T-cell (primary cell): Measurements from ENCODE around the gene FCN1. TPM values are rescaled to one million over a fixed set of nuclear protein-coding genes. Genes with fewer than 3 reads are reported as not detected.
A peak's percentile ranks its signal among the peaks of the same experiment; 100 is the strongest.

Experiments used
- ATAC-seq, 4 experiments: fragments of 200-7000 bp in 3 of 4; fragments of 150-1000 bp in 1 of 4; cut with Tn5 transposase; replicated peaks in 1 of 4; 1 replicate in 3 of 4; 2 replicates in 1 of 4; pipeline ENCODE4 v1.10.0; 2021; ENCODE audit warnings: moderate library complexity in 3 of 4, mild to moderate bottlenecking in 2 of 4, moderate number of reproducible peaks in 1 of 4
- CTCF ChIA-PET, 2 donors: fragments of 300-600 bp; sonication (Branson Sonifier 250); formaldehyde crosslinking; loops; one replicate each; lab custom pipeline; 2022; ENCODE audit warnings: antibody characterized with exemption in 2 of 2; lab: Charles Lee
- POLR2A ChIA-PET, 2 donors: fragments of 300-600 bp; sonication (Branson Sonifier 250); formaldehyde crosslinking; loops; one replicate each; lab custom pipeline; 2022; ENCODE audit warnings: antibody characterized with exemption in 2 of 2; lab: Charles Lee
- DNase-seq, 35 experiments: peaks; one replicate each; pipeline versions ENCODE4 v3.0.0 to v3.0.0-alpha.2; 2013 to 2023
- H3K27ac ChIP-seq: one replicate; pipeline ENCODE4 v1.5.1; 2013; ENCODE audit warnings: low read length
- H3K27me3 ChIP-seq, 2 experiments: replicated peaks in 1 of 2; 1 replicate in 1 of 2; 2 replicates in 1 of 2; pipeline versions ENCODE4 v1.6.1 to v1.7.0; 2013; ENCODE audit warnings: low read length in 1 of 2, mixed read lengths in 1 of 2; ENCODE audit not compliant: control insufficient read depth in 2 of 2, insufficient read depth in 2 of 2; ENCODE audit errors: extremely low read depth in 1 of 2
- H3K36me3 ChIP-seq, 2 donors: 1 replicate in 1 of 2; 2 replicates in 1 of 2; pipeline versions ENCODE4 v1.6.1 to v1.7.0; 2013; ENCODE audit warnings: low read length in 1 of 2; ENCODE audit not compliant: control insufficient read depth in 2 of 2, insufficient read depth in 1 of 2; ENCODE audit errors: extremely low read depth in 1 of 2
- H3K4me1 ChIP-seq, 2 experiments: 1 replicate in 1 of 2; 2 replicates in 1 of 2; pipeline versions ENCODE4 v1.6.1 to v1.7.0; 2013; ENCODE audit warnings: low read length in 2 of 2, mixed read lengths in 1 of 2; ENCODE audit not compliant: insufficient read depth in 2 of 2, control insufficient read depth in 1 of 2; ENCODE audit errors: extremely low read depth in 1 of 2
- H3K4me3 ChIP-seq, 2 donors: 1 replicate in 1 of 2; 2 replicates in 1 of 2; pipeline versions ENCODE4 v1.5.1 to v1.7.0; 2013; ENCODE audit warnings: mild to moderate bottlenecking in 2 of 2, low read length in 1 of 2, moderate library complexity in 1 of 2; ENCODE audit not compliant: control insufficient read depth in 1 of 2; ENCODE audit errors: extremely low read depth in 1 of 2
- H3K9me3 ChIP-seq: 2 replicates; pipeline ENCODE4 v1.7.0; 2013
- H3K27ac Mint-ChIP-seq, 2 donors: one replicate each; pipeline ENCODE4 v1.8.0; 2020 to 2021; ENCODE audit warnings: mild to moderate bottlenecking in 2 of 2, mixed read lengths in 2 of 2
- H3K27me3 Mint-ChIP-seq, 2 donors: one replicate each; pipeline ENCODE4 v1.8.0; 2021 to 2022; ENCODE audit warnings: mixed read lengths in 2 of 2
- H3K36me3 Mint-ChIP-seq: one replicate; pipeline ENCODE4 v1.8.0; 2021; ENCODE audit warnings: mixed read lengths
- H3K4me1 Mint-ChIP-seq, 3 donors: one replicate each; pipeline ENCODE4 v1.8.0; 2020 to 2022; ENCODE audit warnings: mixed read lengths in 3 of 3, mild to moderate bottlenecking in 1 of 3
- H3K4me3 Mint-ChIP-seq, 3 donors: one replicate each; pipeline ENCODE4 v1.8.0; 2020 to 2022; ENCODE audit warnings: mild to moderate bottlenecking in 3 of 3, mixed read lengths in 3 of 3, moderate library complexity in 3 of 3
- H3K9me3 Mint-ChIP-seq, 3 donors: one replicate each; pipeline ENCODE4 v1.8.0; 2020 to 2022; ENCODE audit warnings: mixed read lengths in 3 of 3
- WGBS: methylation state at CpG from one replicate; pipeline ENCODE4 v1.1.5; 2013; ENCODE audit warnings: missing lambda C conversion rate; ENCODE audit not compliant: insufficient coverage; 5-methylcytosine and 5-hydroxymethylcytosine counted together
- total RNA-seq, 35 experiments: library from RNA in 6 of 35; stranded (reverse) in 6 of 35; fragments of 120-200 nt in 1 of 35; gene quantifications; one replicate each; pipeline versions ENCODE4 v1.2.1 to v1.2.4 and lab custom pipeline; 2013 to 2026

The FCN1 gene
- total RNA-seq, 5 donors from 2014 or later (not counting 1 experiment from before 2014, with no cell fraction given), result 0.25 to 1.8 (median 0.55) TPM; not detected in 1

- CTCF ChIA-PET, result no interaction called here
- peaks cover 0 to 5% (median 0%) of the 10 kb centered on the region in 3 donors for H3K4me1 Mint-ChIP-seq
Observed at GRCh38 chr9:134928436-134929192, 10.9 kb upstream of the FCN1 start.

DNA sequence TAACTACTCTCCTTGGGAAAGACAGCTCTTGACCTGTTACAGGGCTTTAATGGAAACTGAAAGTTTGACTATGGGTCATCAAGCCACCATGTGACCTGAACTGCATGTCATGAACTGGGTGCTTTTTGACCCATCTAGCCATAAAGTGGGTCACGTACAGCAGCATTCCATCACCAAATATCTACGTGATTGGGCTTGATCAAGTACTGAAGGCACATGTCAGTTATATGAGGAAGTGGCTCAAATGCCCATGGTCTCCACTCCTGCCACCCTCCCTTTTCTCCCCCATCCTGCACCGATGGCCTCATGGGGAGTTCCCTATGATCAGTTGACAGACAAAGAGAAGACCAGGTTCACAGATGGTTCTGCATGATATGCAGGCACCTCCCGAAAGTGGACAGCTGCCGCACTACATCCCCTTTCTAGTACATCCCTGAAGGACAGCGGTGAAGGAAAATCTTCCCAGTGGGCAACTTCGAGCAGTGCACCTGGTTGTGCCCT is 7.3 kb upstream of the FCN1 start:
- WGBS, result 59% methylated on average over 3 of the region's 7 CpGs
- Mint-ChIP-seq H3K4me3 (no peak overlapping the region), H3K4me1 (peaks cover 0 to 3% (median 0%) of the 10 kb centered on the region in 3 donors), H3K9me3 (peaks cover 0 to 5% (median 0%) of the 10 kb centered on the region in 3 donors), H3K36me3 (no peaks in the 10 kb centered on the region), H3K27ac (no peak overlapping the region), H3K27me3 (peaks cover 0 to 5% of the 10 kb centered on the region in 2 donors)
- H3K36me3 ChIP-seq, result no peaks in the 10 kb centered on the region
- H3K9me3 ChIP-seq, result no peaks in the 10 kb centered on the region
- POLR2A ChIA-PET, result no interaction called here
- no peak overlapping the region for H3K4me3 ChIP-seq
- H3K27me3 ChIP-seq, result peaks cover 0 to 11% of the 10 kb centered on the region in 2 experiments
- no peak overlapping the region for H3K27ac ChIP-seq
- no peaks in the 10 kb centered on the region for H3K4me1 ChIP-seq
- ATAC-seq (no peak), DNase-seq (peak in 1 of 35 experiments; percentile 23)
- CTCF ChIA-PET, result no interaction called here

More at GRCh38 chr9:134928436-134929192, 10.9 kb upstream of the FCN1 start:
- H3K4me3 ChIP-seq, result no peak overlapping the region
- Mint-ChIP-seq H3K36me3 (no peaks in the 10 kb centered on the region), H3K27ac (no peak overlapping the region), H3K27me3 (peaks cover 11 to 12% of the 10 kb centered on the region in 2 donors), H3K4me3 (no peak overlapping the region), H3K9me3 (no peaks in the 10 kb centered on the region)
- WGBS, result 65% methylated on average over 8 of the region's 15 CpGs
- H3K27ac ChIP-seq, result no peak overlapping the region
- H3K9me3 ChIP-seq, result no peaks in the 10 kb centered on the region
- DNase-seq (no peak), ATAC-seq (no peak)
- peaks cover 0 to 19% of the 10 kb centered on the region in 2 experiments for H3K27me3 ChIP-seq
- POLR2A ChIA-PET, result no interaction called here
- H3K4me1 ChIP-seq, result no peaks in the 10 kb centered on the region
- no peaks in the 10 kb centered on the region for H3K36me3 ChIP-seq

DNA sequence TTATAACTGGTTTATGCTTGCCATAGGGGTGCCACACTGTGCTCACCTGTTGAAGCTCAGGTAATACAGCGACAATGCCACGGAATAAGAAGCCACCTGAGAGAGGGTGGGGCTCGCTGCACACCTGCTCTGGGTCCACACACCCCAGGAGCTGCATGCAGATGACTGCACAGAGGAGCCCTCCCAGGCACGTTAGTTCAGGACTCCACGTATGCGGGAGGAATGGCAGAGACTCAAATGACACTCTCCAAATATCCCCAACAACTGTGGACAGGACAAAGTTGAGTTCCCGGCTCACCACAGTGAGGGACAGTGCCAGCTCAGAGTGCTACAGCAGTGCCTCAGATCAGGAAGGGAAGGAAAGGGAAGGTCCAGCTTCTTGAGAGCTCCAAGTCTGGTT is 5.8 kb upstream of the FCN1 start:
- Histone ChIP-seq H3K36me3 (no peaks in the 10 kb centered on the region), H3K27ac (no peak overlapping the region), H3K9me3 (no peaks in the 10 kb centered on the region), H3K4me3 (no peak overlapping the region), H3K27me3 (no peaks in the 10 kb centered on the region), H3K4me1 (no peaks in the 10 kb centered on the region)
- DNase-seq (no peak), ATAC-seq (no peak)
- H3K27me3 Mint-ChIP-seq, result peaks cover 0 to 1% of the 10 kb centered on the region in 2 donors
- no peak overlapping the region for H3K4me3 Mint-ChIP-seq
- ChIA-PET POLR2A (no interaction called here), CTCF (no interaction called here)
- no peaks in the 10 kb centered on the region for H3K4me1 Mint-ChIP-seq
- no peaks in the 10 kb centered on the region for H3K36me3 Mint-ChIP-seq
- no peak overlapping the region for H3K27ac Mint-ChIP-seq
- WGBS, result 81% methylated on average over 7 of the region's 7 CpGs
- peaks cover 4 to 20% (median 7%) of the 10 kb centered on the region in 3 donors for H3K9me3 Mint-ChIP-seq

DNA sequence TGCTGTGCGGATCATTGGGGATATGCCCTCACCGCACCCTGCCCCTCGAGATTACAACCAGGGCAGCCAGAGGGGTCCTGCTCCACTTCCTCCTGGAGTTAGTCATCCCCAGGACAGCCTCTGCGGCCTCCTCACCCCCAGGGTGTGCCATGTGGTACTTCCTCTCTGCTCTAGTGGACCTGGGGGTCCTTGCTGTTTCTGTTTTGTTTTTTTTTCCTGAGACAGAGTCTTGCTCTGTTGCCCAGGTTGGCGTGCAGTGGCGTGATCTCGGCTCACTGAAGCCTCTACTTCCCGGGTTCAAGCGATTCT is 5.2 kb upstream of the FCN1 start:
- no peak overlapping the region for H3K27ac ChIP-seq
- no peaks in the 10 kb centered on the region for H3K36me3 ChIP-seq
- Mint-ChIP-seq H3K4me3 (no peak overlapping the region), H3K27me3 (peaks cover 0 to 4% of the 10 kb centered on the region in 2 donors), H3K4me1 (no peaks in the 10 kb centered on the region), H3K9me3 (peaks cover 4 to 21% (median 7%) of the 10 kb centered on the region in 3 donors), H3K36me3 (no peaks in the 10 kb centered on the region), H3K27ac (no peak overlapping the region)
- H3K4me3 ChIP-seq, result no peak overlapping the region
- ChIA-PET POLR2A (no interaction called here), CTCF (no interaction called here)
- 80% methylated on average over 9 of the region's 9 CpGs for WGBS
- H3K9me3 ChIP-seq, result no peaks in the 10 kb centered on the region
- H3K27me3 ChIP-seq, result peaks cover 0 to 1% of the 10 kb centered on the region in 2 experiments
- peak in 1 of 35 experiments; percentile 19 for DNase-seq
- H3K4me1 ChIP-seq, result no peaks in the 10 kb centered on the region
- ATAC-seq, result no peak

- no peak overlapping the region for H3K4me3 Mint-ChIP-seq
- no peaks in the 10 kb centered on the region for H3K36me3 Mint-ChIP-seq
- WGBS, result 85% methylated on average over 9 of the region's 14 CpGs
- ChIA-PET CTCF (no interaction called here), POLR2A (no interaction called here)
- H3K9me3 Mint-ChIP-seq, result peaks cover 4 to 21% (median 7%) of the 10 kb centered on the region in 3 donors
- H3K27me3 Mint-ChIP-seq, result peaks cover 0 to 4% of the 10 kb centered on the region in 2 donors
- no peaks in the 10 kb centered on the region for H3K36me3 ChIP-seq
- no peaks in the 10 kb centered on the region for H3K4me1 Mint-ChIP-seq
- no peak overlapping the region for H3K4me3 ChIP-seq
- H3K27ac Mint-ChIP-seq, result no peak overlapping the region
- DNase-seq (peak in 1 of 35 experiments; percentile 21), ATAC-seq (no peak)
- H3K4me1 ChIP-seq, result no peaks in the 10 kb centered on the region
- no peak overlapping the region for H3K27ac ChIP-seq
- no peaks in the 10 kb centered on the region for H3K9me3 ChIP-seq
- peaks cover 0 to 5% of the 10 kb centered on the region in 2 experiments for H3K27me3 ChIP-seq
Observed at GRCh38 chr9:134922066-134922931, 4.6 kb upstream of the FCN1 start.

DNA sequence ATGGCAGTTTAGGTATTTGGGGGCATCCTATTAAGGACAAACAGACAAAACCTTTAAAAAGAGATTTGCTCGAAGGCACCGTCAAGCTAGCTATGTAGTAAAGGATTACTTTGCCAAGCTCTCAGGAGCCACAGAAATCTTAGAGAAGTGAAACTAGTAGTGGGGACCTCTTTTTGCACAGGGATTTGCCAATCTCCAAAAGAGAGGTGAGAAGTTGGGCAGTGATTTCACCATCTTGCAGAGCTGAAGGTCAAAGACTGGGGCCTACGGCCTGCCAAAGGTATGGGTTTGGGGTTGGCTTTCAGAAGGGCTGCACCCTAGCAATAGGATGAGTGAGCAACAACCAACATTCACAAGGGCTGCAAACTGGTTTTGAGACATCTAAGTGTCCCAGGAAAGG is 1.6 kb upstream of the FCN1 start:
- ATAC-seq, result no peak
- 96% methylated on average over 3 of the region's 3 CpGs for WGBS

More for the DNA sequence above, 1.6 kb upstream of the FCN1 start:
- POLR2A ChIA-PET, result no interaction called here
- Histone ChIP-seq H3K4me1 (no peaks in the 10 kb centered on the region), H3K9me3 (no peaks in the 10 kb centered on the region), H3K36me3 (no peaks in the 10 kb centered on the region), H3K27me3 (peaks cover 0 to 21% of the 10 kb centered on the region in 2 experiments), H3K4me3 (no peak overlapping the region), H3K27ac (no peak overlapping the region)
- Mint-ChIP-seq H3K27me3 (peaks cover 8 to 10% of the 10 kb centered on the region in 2 donors), H3K9me3 (peaks cover 4 to 21% (median 7%) of the 10 kb centered on the region in 3 donors), H3K27ac (no peak overlapping the region), H3K36me3 (no peaks in the 10 kb centered on the region), H3K4me1 (no peaks in the 10 kb centered on the region), H3K4me3 (no peak overlapping the region)
- no peak for DNase-seq
- CTCF ChIA-PET, result no interaction called here
